ENCODE measurements around the gene MLYCD. TPM values are rescaled to one million over a fixed set of nuclear protein-coding genes. Genes with fewer than 3 reads are reported as not detected.

The MLYCD gene
- total and polyA plus RNA-seq, 7 donors: 8.3 to 21.6 (median 14.7) TPM

- Histone ChIP-seq H3K27me3 (ENCODE audit: insufficient read depth in 3 of 3, low read length in 2 of 3) (no peaks in the 10 kb centered on the region), H3K36me3 (ENCODE audit: insufficient read depth in 1 of 2, low read depth in 1 of 2) (no peaks in the 10 kb centered on the region), H3K27ac (no peak overlapping the region), H3K4me3 (no peak overlapping the region), H3K9me3 (no peaks in the 10 kb centered on the region), H3K4me1 (no peaks in the 10 kb centered on the region)
- WGBS, 3 donors: 32 to 39% (median 37%) methylated on average over 8 of the region's 8 CpGs
- DNase-seq (peak; percentile 27 to 51), ATAC-seq (peak in 2 of 4 donors; percentile 74 to 88)
- intact Hi-C loops (cut with DNase I): no loop called here
- TF ChIP-seq, protein P1, sequence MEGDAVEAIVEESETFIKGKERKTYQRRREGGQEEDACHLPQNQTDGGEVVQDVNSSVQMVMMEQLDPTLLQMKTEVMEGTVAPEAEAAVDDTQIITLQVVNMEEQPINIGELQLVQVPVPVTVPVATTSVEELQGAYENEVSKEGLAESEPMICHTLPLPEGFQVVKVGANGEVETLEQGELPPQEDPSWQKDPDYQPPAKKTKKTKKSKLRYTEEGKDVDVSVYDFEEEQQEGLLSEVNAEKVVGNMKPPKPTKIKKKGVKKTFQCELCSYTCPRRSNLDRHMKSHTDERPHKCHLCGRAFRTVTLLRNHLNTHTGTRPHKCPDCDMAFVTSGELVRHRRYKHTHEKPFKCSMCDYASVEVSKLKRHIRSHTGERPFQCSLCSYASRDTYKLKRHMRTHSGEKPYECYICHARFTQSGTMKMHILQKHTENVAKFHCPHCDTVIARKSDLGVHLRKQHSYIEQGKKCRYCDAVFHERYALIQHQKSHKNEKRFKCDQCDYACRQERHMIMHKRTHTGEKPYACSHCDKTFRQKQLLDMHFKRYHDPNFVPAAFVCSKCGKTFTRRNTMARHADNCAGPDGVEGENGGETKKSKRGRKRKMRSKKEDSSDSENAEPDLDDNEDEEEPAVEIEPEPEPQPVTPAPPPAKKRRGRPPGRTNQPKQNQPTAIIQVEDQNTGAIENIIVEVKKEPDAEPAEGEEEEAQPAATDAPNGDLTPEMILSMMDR (IDR thresholded peaks at IDR 0.05): no peak
Measured at GRCh38 chr16:83882163-83882885, 16.6 kb upstream of the MLYCD start.

DNA sequence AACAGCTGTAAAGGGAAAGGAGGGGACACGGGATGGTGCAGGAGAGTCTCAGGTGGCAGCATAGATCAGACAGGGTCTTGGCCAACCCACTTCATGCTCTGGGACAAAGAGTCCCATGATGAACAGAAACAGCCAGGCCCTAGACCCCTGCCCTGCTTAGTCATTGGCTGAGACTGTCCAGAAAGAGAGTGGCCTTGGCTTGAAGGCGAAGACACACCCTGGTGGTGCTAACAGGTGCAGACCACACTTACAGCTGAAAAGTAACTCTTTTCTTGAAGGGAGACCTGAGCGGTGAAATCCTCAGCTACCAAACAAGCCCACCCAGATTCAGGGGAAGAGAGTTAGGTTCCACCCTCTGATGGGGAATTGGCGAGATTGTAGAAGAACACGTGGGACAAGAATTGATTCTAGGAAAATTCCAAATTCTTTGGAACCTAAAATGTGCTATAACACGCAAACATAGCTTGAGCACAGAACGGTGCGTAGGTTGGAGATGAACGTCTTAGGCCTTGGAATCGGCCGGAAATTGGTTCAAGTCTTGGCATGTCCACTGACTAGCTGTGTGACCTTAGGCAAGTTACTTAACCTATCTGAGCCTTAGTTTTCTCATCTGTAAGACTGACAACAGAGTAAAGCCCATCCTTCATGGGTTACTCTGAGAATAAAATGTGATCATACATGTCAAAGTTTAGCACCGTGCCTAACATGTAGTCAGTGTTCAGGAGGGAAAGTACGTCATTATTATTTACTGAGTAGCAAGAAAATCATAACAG is 12.5 kb upstream of the MLYCD start:
- TF ChIP-seq, protein P1 (IDR thresholded peaks at IDR 0.05): no peak
- no peaks in the 10 kb centered on the region for H3K9me3 ChIP-seq
- WGBS, 3 donors: 94 to 95% (median 94%) methylated on average over 13 of the region's 13 CpGs
- H3K27me3 ChIP-seq (ENCODE audit: insufficient read depth in 3 of 3, low read length in 2 of 3): no peaks in the 10 kb centered on the region
- no peak for ATAC-seq
- H3K27ac ChIP-seq: no peak overlapping the region
- intact Hi-C loops (cut with DNase I): no loop called here
- no peaks in the 10 kb centered on the region for H3K36me3 ChIP-seq (ENCODE audit: insufficient read depth in 1 of 2, low read depth in 1 of 2)
- no peaks in the 10 kb centered on the region for H3K4me1 ChIP-seq
- H3K4me3 ChIP-seq: no peak overlapping the region
- no peak for DNase-seq

GRCh38 chr16:83887080-83887479 is 11.8 kb upstream of the MLYCD start:
- ATAC-seq (no peak), DNase-seq (no peak)
- H3K27ac ChIP-seq: no peak overlapping the region
- intact Hi-C loops (cut with DNase I): no loop called here
- no peaks in the 10 kb centered on the region for H3K36me3 ChIP-seq (ENCODE audit: insufficient read depth in 1 of 2, low read depth in 1 of 2)
- TF ChIP-seq, protein P1 (IDR thresholded peaks at IDR 0.05): no peak
- peaks cover 5% of the 10 kb centered on the region for H3K9me3 ChIP-seq
- H3K4me3 ChIP-seq: no peak overlapping the region
- H3K27me3 ChIP-seq (ENCODE audit: insufficient read depth in 3 of 3, low read length in 2 of 3): no peaks in the 10 kb centered on the region
- WGBS, 3 donors: 37 to 55% (median 38%) methylated on average over 8 of the region's 8 CpGs
- no peaks in the 10 kb centered on the region for H3K4me1 ChIP-seq

DNA sequence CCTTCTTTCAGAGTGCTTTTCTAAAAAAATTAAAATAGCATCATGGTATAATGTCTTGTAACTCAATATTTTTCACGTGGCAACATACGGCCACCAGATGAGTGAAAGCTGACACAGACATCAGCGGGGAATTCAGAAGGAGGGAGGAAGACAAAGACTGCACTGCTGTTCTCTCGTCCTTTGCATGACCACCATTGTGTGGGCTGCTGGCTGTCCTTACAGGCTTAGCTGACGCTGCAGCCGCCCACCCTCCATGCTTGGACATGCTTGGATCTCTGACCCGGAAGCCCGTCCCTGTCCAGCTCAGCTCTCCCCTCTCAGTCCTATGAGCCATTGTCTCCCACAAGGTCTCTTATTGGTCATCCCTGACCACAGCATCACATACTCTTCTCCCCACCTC is 11.4 kb upstream of the MLYCD start:
- ATAC-seq: peak in 3 of 4 donors; percentile 23 to 70 (median 40)
- TF ChIP-seq, protein P1 (IDR thresholded peaks at IDR 0.05): no peak
- DNase-seq: no peak
- 29 to 43% (median 33%) methylated on average over 8 of the region's 8 CpGs for WGBS, 3 donors
- Histone ChIP-seq H3K4me3 (no peak overlapping the region), H3K36me3 (ENCODE audit: insufficient read depth in 1 of 2, low read depth in 1 of 2) (no peaks in the 10 kb centered on the region), H3K27me3 (ENCODE audit: insufficient read depth in 3 of 3, low read length in 2 of 3) (no peaks in the 10 kb centered on the region), H3K27ac (no peak overlapping the region), H3K4me1 (no peaks in the 10 kb centered on the region), H3K9me3 (peaks cover 5% of the 10 kb centered on the region)
- intact Hi-C loops (cut with DNase I): no loop called here
